Bronchial epithelial cell (primary cell): Measurements from ENCODE around the gene TRIM26. TPM values are rescaled to one million over a fixed set of nuclear protein-coding genes. Genes with fewer than 3 reads are reported as not detected.

Source experiments
- DNase-seq: peaks from one replicate; pipeline ENCODE4 v3.0.0-alpha.2; 2010; ENCODE audit warnings: low read depth
- FAIRE-seq: peaks from 2 replicates; lab custom pipeline; 2011; peaks lifted over from hg19 to GRCh38; lab: Jason Lieb, UNC
- H3K27me3 ChIP-seq: 2 replicates; pipeline ENCODE4 v1.5.1; 2011; ENCODE audit warnings: low read length; ENCODE audit not compliant: control insufficient read depth, insufficient read depth
- H3K36me3 ChIP-seq: 2 replicates; pipeline ENCODE4 v1.5.1; 2011; ENCODE audit warnings: low read length; ENCODE audit not compliant: control insufficient read depth, insufficient read depth
- H3K4me3 ChIP-seq: 2 replicates; pipeline ENCODE4 v1.5.1; 2011; ENCODE audit warnings: mild to moderate bottlenecking, low read depth, low read length, control low read depth
- total RNA-seq: library from RNA; depleted of rRNA; stranded (reverse); fragments of >200 nt; gene quantifications from 2 replicates; pipeline ENCODE4 v1.2.1, GENCODE V29; 2014
- TF ChIP-seq, protein P1 (sequence below): IDR thresholded peaks from 2 replicates; pipeline ENCODE4 v1.5.1; 2011; ENCODE audit warnings: mild to moderate bottlenecking, moderate library complexity, low read length, control low read depth, inconsistent platforms; ENCODE audit not compliant: insufficient read depth, severe bottlenecking

Gene TRIM26
- total RNA-seq, 1 donor from 2014 or later = 24.7 TPM

GRCh38 chr6:30175765-30176164 lies 37.4 kb downstream of the TRIM26 start:
- H3K36me3 ChIP-seq = no peaks in the 10 kb centered on the region
- H3K4me3 ChIP-seq = no peak overlapping the region
- DNase-seq (no peak), FAIRE-seq (no peak)
- TF ChIP-seq, protein P1, sequence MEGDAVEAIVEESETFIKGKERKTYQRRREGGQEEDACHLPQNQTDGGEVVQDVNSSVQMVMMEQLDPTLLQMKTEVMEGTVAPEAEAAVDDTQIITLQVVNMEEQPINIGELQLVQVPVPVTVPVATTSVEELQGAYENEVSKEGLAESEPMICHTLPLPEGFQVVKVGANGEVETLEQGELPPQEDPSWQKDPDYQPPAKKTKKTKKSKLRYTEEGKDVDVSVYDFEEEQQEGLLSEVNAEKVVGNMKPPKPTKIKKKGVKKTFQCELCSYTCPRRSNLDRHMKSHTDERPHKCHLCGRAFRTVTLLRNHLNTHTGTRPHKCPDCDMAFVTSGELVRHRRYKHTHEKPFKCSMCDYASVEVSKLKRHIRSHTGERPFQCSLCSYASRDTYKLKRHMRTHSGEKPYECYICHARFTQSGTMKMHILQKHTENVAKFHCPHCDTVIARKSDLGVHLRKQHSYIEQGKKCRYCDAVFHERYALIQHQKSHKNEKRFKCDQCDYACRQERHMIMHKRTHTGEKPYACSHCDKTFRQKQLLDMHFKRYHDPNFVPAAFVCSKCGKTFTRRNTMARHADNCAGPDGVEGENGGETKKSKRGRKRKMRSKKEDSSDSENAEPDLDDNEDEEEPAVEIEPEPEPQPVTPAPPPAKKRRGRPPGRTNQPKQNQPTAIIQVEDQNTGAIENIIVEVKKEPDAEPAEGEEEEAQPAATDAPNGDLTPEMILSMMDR = no peak
- H3K27me3 ChIP-seq = peaks cover 21% of the 10 kb centered on the region

DNA sequence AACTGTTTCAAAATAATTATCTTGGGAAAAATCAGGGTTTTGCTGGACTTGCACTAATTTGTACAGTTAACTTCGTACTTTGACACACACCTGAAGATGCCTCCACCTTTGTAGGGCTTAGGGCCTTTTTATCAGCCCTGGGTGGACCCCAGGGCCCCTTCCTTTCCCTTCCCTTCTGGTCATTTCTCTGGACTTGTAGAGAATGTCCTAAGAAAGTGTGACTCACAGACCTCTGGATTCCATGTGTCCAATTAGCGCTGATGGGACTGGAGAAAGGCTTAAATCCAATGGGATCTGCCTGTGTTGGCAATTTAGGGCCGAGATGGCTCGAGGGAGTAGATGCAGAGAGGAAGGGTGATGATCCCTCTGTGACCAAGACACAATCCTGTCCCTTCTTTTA lies 40.5 kb downstream of the TRIM26 start:
- Histone ChIP-seq H3K27me3 (peaks cover 30% of the 10 kb centered on the region), H3K36me3 (no peaks in the 10 kb centered on the region), H3K4me3 (no peak overlapping the region)
- DNase-seq (no peak), FAIRE-seq (no peak)
- TF ChIP-seq, protein P1 = no peak

DNA sequence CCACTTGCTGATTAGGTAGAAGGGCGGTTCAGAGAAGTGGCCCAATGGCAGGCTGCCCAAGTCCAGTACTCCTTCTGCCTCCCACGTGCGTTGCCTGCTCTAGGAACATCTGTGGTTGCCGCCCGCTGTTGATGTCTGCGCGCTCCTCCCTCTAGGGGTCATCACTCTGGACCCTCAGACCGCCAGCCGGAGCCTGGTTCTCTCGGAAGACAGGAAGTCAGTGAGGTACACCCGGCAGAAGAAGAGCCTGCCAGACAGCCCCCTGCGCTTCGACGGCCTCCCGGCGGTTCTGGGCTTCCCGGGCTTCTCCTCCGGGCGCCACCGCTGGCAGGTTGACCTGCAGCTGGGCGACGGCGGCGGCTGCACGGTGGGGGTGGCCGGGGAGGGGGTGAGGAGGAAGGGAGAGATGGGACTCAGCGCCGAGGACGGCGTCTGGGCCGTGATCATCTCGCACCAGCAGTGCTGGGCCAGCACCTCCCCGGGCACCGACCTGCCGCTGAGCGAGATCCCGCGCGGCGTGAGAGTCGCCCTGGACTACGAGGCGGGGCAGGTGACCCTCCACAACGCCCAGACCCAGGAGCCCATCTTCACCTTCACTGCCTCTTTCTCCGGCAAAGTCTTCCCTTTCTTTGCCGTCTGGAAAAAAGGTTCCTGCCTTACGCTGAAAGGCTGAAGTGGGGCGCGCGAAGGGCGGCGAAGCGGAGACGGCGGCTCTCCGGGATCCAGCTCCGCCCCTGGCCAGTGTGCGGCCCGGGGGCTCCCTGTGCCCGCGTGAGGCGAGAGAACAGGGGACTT lies 41.3 kb downstream of the TRIM26 start:
- DNase-seq = no peak
- TF ChIP-seq, protein P1 = no peak
- Histone ChIP-seq H3K4me3 (no peak overlapping the region), H3K36me3 (no peaks in the 10 kb centered on the region), H3K27me3 (peaks cover 29% of the 10 kb centered on the region)
- FAIRE-seq = no peak

GRCh38 chr6:30169658-30170614 lies 43.3 kb downstream of the TRIM26 start:
- DNase-seq (peak; percentile 58), FAIRE-seq (no peak)
- Histone ChIP-seq H3K4me3 (no peak overlapping the region), H3K36me3 (no peaks in the 10 kb centered on the region), H3K27me3 (peaks cover 27% of the 10 kb centered on the region)
- TF ChIP-seq, protein P1 = peak; percentile 79

- Histone ChIP-seq H3K4me3 (no peak overlapping the region), H3K27me3 (peaks cover 27% of the 10 kb centered on the region), H3K36me3 (no peaks in the 10 kb centered on the region)
- TF ChIP-seq, protein P1 = no peak
- DNase-seq (no peak), FAIRE-seq (no peak)
Measured at GRCh38 chr6:30168741-30169140, 44.5 kb downstream of the TRIM26 start.
